Nephron (organoid): ENCODE results near the gene MELTF.

Experiments
- H3K27ac Mint-ChIP-seq, 3 experiments: 2 replicates each; pipeline ENCODE4 v1.8.0; 2020; ENCODE audit warnings: mixed read lengths in 3 of 3, mild to moderate bottlenecking in 2 of 3, moderate library complexity in 1 of 3
- H3K27me3 Mint-ChIP-seq: 2 replicates; pipeline ENCODE4 v1.8.0; 2021; ENCODE audit warnings: low read depth, mild to moderate bottlenecking, moderate library complexity, mixed read lengths
- H3K36me3 Mint-ChIP-seq: 2 replicates; pipeline ENCODE4 v1.8.0; 2020; ENCODE audit warnings: low read depth, mixed read lengths
- H3K4me1 Mint-ChIP-seq: 2 replicates; pipeline ENCODE4 v1.8.0; 2020; ENCODE audit warnings: mixed read lengths
- H3K4me3 Mint-ChIP-seq, 3 experiments: 2 replicates each; pipeline ENCODE4 v1.8.0; 2020; ENCODE audit warnings: mild to moderate bottlenecking in 3 of 3, mixed read lengths in 3 of 3, moderate library complexity in 2 of 3
- H3K9me3 Mint-ChIP-seq: 2 replicates; pipeline ENCODE4 v1.8.0; 2020; ENCODE audit warnings: mixed read lengths
- TF ChIP-seq, protein P1 (sequence below), 3 experiments: fragments of 200-600 bp; sonication (generic); IDR thresholded peaks; one replicate each; pipeline ENCODE4 v1.5.0; 2021; ENCODE audit warnings: antibody characterized with exemption in 3 of 3; ENCODE audit not compliant: unreplicated experiment in 3 of 3

MELTF gene

DNA sequence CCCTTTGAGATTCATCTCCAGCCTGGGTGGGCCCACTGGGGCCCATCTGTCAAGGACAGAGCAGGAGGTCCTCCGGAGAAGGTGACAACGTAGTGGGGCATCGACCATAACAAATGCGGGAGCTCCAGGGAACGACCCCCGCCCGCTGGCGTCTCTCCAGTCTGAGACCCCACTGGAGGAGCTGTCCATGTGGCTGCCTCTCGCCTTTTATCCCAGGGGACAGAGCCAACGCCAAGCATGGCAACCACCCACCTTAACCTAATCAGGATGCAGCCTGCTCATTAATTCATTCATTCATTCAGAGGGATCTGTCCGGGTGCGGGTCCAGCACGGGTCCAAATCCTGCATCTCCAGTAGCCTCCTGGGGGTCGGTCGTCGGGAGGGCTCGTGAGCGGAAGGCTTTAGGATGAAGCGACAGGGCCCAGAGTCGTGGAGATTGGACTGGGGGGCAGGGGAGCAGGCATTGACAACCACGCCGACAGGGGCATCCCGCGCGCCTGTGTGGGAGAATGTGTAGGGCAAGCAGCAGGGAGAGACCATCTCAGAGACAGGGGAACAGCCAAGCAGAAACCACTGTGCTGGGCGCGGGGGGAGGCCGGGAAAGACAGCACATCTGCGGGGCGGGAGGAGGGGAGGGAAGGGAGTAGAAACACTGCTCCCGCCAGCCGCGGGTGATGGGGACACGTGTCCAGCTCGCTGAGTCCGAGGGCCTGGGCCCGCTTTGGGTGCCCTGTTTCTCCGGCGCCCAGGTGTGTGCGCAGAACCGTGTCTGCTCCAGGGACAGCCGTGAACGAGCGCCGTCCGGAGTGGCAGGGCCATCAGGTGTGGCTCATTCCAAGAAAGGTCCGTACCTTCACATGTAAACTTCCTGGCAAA lies 62.9 kb downstream of the MELTF start:
- TF ChIP-seq, protein P1, sequence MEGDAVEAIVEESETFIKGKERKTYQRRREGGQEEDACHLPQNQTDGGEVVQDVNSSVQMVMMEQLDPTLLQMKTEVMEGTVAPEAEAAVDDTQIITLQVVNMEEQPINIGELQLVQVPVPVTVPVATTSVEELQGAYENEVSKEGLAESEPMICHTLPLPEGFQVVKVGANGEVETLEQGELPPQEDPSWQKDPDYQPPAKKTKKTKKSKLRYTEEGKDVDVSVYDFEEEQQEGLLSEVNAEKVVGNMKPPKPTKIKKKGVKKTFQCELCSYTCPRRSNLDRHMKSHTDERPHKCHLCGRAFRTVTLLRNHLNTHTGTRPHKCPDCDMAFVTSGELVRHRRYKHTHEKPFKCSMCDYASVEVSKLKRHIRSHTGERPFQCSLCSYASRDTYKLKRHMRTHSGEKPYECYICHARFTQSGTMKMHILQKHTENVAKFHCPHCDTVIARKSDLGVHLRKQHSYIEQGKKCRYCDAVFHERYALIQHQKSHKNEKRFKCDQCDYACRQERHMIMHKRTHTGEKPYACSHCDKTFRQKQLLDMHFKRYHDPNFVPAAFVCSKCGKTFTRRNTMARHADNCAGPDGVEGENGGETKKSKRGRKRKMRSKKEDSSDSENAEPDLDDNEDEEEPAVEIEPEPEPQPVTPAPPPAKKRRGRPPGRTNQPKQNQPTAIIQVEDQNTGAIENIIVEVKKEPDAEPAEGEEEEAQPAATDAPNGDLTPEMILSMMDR (IDR thresholded peaks at IDR 0.05; ENCODE audit: unreplicated experiment in 3 of 3): no peak
- no peaks in the 10 kb centered on the region for H3K36me3 Mint-ChIP-seq
- H3K4me1 Mint-ChIP-seq: no peaks in the 10 kb centered on the region
- H3K4me3 Mint-ChIP-seq: peak overlapping the region; percentile 71 to 80 (median 72)
- no peak overlapping the region for H3K27ac Mint-ChIP-seq
- H3K9me3 Mint-ChIP-seq: no peaks in the 10 kb centered on the region
- H3K27me3 Mint-ChIP-seq: peaks cover 56% of the 10 kb centered on the region

GRCh38 chr3:196965804-196966173 lies 63.8 kb downstream of the MELTF start:
- Mint-ChIP-seq H3K4me3 (no peak overlapping the region), H3K36me3 (no peaks in the 10 kb centered on the region), H3K27ac (no peak overlapping the region), H3K27me3 (peaks cover 59% of the 10 kb centered on the region), H3K4me1 (no peaks in the 10 kb centered on the region), H3K9me3 (no peaks in the 10 kb centered on the region)
- TF ChIP-seq, protein P1 (IDR thresholded peaks at IDR 0.05; ENCODE audit: unreplicated experiment in 3 of 3): no peak

DNA sequence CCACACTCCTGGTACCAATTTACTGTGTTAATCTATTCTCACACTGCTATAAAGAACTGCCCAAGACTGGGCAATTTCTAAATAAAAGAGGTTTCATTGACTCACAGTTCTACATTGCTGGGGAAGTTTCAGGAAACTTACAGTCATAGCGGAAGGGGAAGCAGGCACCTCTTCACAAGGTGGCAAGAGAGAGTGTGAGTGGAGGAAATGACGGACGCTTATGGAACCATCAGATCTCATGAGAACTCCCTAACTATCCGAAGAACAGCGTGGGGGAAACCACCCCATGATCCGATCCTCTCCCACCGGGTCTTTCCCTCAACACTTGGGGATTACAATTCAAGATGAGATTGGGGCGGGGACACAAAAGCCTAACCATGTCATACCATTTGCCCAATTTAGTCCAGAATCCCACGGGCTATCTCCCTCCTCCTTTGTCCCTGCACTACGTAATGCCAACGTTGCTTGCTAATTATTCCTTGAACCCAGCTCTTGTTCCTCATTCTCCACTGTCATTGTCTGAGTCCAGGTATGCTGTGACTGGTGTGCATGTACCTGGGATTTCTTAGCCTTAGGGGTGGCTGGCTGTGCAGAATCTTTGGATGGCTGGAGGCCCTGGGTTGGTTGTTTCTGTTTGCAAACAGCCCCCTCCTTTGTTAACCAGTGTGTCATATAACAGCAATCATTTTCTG lies 64.4 kb downstream of the MELTF start:
- Mint-ChIP-seq H3K4me1 (no peaks in the 10 kb centered on the region), H3K9me3 (no peaks in the 10 kb centered on the region), H3K27me3 (peaks cover 54% of the 10 kb centered on the region), H3K4me3 (peak overlapping the region in 1 of 3 experiments; percentile 22), H3K27ac (no peak overlapping the region), H3K36me3 (no peaks in the 10 kb centered on the region)
- TF ChIP-seq, protein P1 (IDR thresholded peaks at IDR 0.05; ENCODE audit: unreplicated experiment in 3 of 3): no peak

- H3K36me3 Mint-ChIP-seq: no peaks in the 10 kb centered on the region
- no peaks in the 10 kb centered on the region for H3K9me3 Mint-ChIP-seq
- H3K4me1 Mint-ChIP-seq: no peaks in the 10 kb centered on the region
- peaks cover 51% of the 10 kb centered on the region for H3K27me3 Mint-ChIP-seq
- TF ChIP-seq, protein P1 (IDR thresholded peaks at IDR 0.05; ENCODE audit: unreplicated experiment in 3 of 3): no peak
- H3K27ac Mint-ChIP-seq: no peak overlapping the region
- no peak overlapping the region for H3K4me3 Mint-ChIP-seq
These were observed 66.0 kb downstream of the MELTF start for GRCh38 chr3:196963631-196963953.

GRCh38 chr3:196962930-196963630 lies 66.5 kb downstream of the MELTF start:
- Mint-ChIP-seq H3K4me3 (no peak overlapping the region), H3K9me3 (no peaks in the 10 kb centered on the region), H3K27me3 (peaks cover 49% of the 10 kb centered on the region), H3K36me3 (no peaks in the 10 kb centered on the region), H3K4me1 (no peaks in the 10 kb centered on the region), H3K27ac (no peak overlapping the region)
- TF ChIP-seq, protein P1 (IDR thresholded peaks at IDR 0.05; ENCODE audit: unreplicated experiment in 3 of 3): no peak
